ENCODE measurements around the gene NUP188. TPM values are rescaled to one million over a fixed set of nuclear protein-coding genes. Genes with fewer than 3 reads are reported as not detected.
A peak's percentile ranks its signal among the peaks of the same experiment; 100 is the strongest.

NUP188 gene
- total and polyA plus RNA-seq, 2 of the 4 experiments (the other 2 are of a cell fraction) = 53.0 to 59.1 TPM

DNA sequence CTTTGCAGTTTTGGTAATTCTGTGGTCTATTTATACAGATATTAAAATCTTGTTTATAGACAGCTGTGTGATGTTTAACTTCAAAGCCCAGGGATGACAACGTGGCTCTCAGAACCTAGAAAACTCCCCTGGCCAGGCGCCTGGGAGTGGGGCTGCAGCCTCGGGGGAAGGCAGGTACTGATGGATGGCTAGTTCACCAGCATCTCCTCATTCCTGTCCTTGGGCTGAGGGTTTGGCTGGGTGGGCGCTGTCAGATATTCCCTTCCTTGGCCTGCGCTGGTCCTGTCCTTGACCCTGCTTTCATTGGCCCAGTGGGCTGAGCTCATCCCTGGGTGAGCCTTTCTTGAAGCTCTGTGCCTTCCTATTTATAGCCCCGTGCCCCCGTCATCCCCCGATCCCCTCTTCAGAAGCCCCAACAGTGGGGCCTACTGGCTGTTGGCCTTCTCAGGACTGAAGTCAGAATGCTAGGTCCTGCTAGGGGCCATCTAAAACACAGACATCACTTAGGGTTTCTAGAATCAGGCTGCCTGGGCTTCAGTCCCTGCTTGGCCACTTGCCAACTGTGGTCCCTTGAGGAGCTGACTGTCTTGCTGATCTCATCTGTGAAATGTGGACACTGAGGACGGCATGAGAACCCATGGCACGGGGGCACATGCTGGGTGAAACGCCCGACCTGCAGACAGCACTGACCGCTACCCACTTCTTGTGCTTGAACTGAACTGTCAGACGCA is 59.7 kb downstream of the NUP188 start:
- ATAC-seq (ENCODE audit: low read depth) = peak; percentile 7
- intact Hi-C loops (cut with micrococcal nuclease) = loop anchor here (2.0 kb wide), 1 partner anchor 604 kb away; no protein-coding TSS in a partner anchor
- no peak overlapping the region for H2AK9ac ChIP-seq (replicated peaks; ENCODE audit: low read depth, low read length, poor library complexity)
- no peak overlapping the region for H2BK20ac ChIP-seq (ENCODE audit: low read depth, low read length)
- no peak overlapping the region for H3K56ac ChIP-seq (ENCODE audit: extremely low read depth, insufficient read depth, low read length)
- H2BK5ac ChIP-seq (ENCODE audit: low read depth, low read length, poor library complexity, severe bottlenecking) = no peak overlapping the region
- no peak overlapping the region for H3K14ac ChIP-seq (replicated peaks; ENCODE audit: low read depth, low read length)
- CTCF ChIA-PET = interaction anchor here (0.9 to 1.0 kb wide), 3 partner anchors 10 to 23 kb away, joined by 3 to 4 read pairs (median 3); no protein-coding TSS in a partner anchor
- H3K18ac ChIP-seq (ENCODE audit: low read depth, low read length) = no peak overlapping the region
- no peak overlapping the region for H4K91ac ChIP-seq (ENCODE audit: insufficient read depth, low read depth, low read length)
- H3K4me1 ChIP-seq (ENCODE audit: control insufficient read depth, insufficient read depth, low read length) = no peaks in the 10 kb centered on the region
- H2AFZ ChIP-seq (replicated peaks; ENCODE audit: low read length, poor library complexity) = no peak overlapping the region
- H4K20me1 ChIP-seq (ENCODE audit: insufficient read depth, low read length) = peaks cover 7% of the 10 kb centered on the region
- DNase-seq = no peak
- no peak overlapping the region for H3K23ac ChIP-seq (ENCODE audit: low read depth, low read length)
- in situ Hi-C loops (cut with MboI; ENCODE audit: low sequenced_read_pairs) = no loop called here
- POLR2A ChIA-PET (ENCODE audit: unreplicated experiment) = no interaction called here
- H3K79me1 ChIP-seq (ENCODE audit: low read depth in 1 of 2, low read length in 2 of 2) = no peaks in the 10 kb centered on the region
- no peak overlapping the region for H2BK120ac ChIP-seq (ENCODE audit: low read depth, low read length)
- no peak overlapping the region for H2BK15ac ChIP-seq (ENCODE audit: low read depth, low read length)
- peaks cover 47% of the 10 kb centered on the region for H3K36me3 ChIP-seq (ENCODE audit: control insufficient read depth, insufficient read depth, low read length)
- no peak overlapping the region for H4K8ac ChIP-seq (ENCODE audit: low read depth in 2 of 2, low read length in 2 of 2)
- no peaks in the 10 kb centered on the region for H3K9me3 ChIP-seq (ENCODE audit: control insufficient read depth, insufficient read depth, low read length)
- no peaks in the 10 kb centered on the region for H3K27me3 ChIP-seq (ENCODE audit: control insufficient read depth, insufficient read depth, low read length)
- no peak overlapping the region for H4K5ac ChIP-seq (ENCODE audit: low read depth, low read length)
- 97% methylated on average over 7 of the region's 14 CpGs; no CpG with 5 or more reads in 1 of the 2 experiments for WGBS, 2 experiments (ENCODE audit: extremely low coverage in 2 of 2, insufficient read length in 1 of 2)
- H3K27ac ChIP-seq (ENCODE audit: insufficient read depth, low read length) = no peak overlapping the region
- H3K4me3 ChIP-seq (ENCODE audit: insufficient read depth, low read depth, low read length) = no peak overlapping the region
- H2AK5ac ChIP-seq (ENCODE audit: low read depth, low read length) = no peak overlapping the region
- H3K9me1 ChIP-seq (ENCODE audit: insufficient read depth, low read length) = no peaks in the 10 kb centered on the region
- no TSS peak for BruUV-seq (replicated peaks)
- TF ChIP-seq SMC3 (IDR thresholded peaks at IDR 0.05; ENCODE audit: low read depth, low read length) = no peak
- TF ChIP-seq, protein P1, sequence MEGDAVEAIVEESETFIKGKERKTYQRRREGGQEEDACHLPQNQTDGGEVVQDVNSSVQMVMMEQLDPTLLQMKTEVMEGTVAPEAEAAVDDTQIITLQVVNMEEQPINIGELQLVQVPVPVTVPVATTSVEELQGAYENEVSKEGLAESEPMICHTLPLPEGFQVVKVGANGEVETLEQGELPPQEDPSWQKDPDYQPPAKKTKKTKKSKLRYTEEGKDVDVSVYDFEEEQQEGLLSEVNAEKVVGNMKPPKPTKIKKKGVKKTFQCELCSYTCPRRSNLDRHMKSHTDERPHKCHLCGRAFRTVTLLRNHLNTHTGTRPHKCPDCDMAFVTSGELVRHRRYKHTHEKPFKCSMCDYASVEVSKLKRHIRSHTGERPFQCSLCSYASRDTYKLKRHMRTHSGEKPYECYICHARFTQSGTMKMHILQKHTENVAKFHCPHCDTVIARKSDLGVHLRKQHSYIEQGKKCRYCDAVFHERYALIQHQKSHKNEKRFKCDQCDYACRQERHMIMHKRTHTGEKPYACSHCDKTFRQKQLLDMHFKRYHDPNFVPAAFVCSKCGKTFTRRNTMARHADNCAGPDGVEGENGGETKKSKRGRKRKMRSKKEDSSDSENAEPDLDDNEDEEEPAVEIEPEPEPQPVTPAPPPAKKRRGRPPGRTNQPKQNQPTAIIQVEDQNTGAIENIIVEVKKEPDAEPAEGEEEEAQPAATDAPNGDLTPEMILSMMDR (conservative IDR thresholded peaks at IDR 0.05; ENCODE audit: low read depth, low read length) = no peak
- TF ChIP-seq, protein P2, sequence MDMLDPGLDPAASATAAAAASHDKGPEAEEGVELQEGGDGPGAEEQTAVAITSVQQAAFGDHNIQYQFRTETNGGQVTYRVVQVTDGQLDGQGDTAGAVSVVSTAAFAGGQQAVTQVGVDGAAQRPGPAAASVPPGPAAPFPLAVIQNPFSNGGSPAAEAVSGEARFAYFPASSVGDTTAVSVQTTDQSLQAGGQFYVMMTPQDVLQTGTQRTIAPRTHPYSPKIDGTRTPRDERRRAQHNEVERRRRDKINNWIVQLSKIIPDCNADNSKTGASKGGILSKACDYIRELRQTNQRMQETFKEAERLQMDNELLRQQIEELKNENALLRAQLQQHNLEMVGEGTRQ (IDR thresholded peaks at IDR 0.05; ENCODE audit: low read depth, low read length) = no peak
- no peak for TF ChIP-seq RAD21 (IDR thresholded peaks at IDR 0.05; ENCODE audit: low read length)
- no peak for TF ChIP-seq CEBPB (IDR thresholded peaks at IDR 0.05; ENCODE audit: low read depth, low read length)
- no peak for TF ChIP-seq NFE2L2 (IDR thresholded peaks at IDR 0.05; ENCODE audit: low read depth, low read length)
- TF ChIP-seq MAFK (IDR thresholded peaks at IDR 0.05; ENCODE audit: low read depth, low read length) = no peak
- TF ChIP-seq RCOR1 (IDR thresholded peaks at IDR 0.05; ENCODE audit: insufficient replicate concordance, low read length) = no peak
- dilution Hi-C loops (cut with HindIII; ENCODE audit: low sequenced_read_pairs, unreplicated experiment) = no loop called here
- H3K4ac ChIP-seq (ENCODE audit: low read depth, low read length) = no peak overlapping the region
- H3K4me2 ChIP-seq (ENCODE audit: low read depth, low read length) = no peak overlapping the region
- no peak overlapping the region for H3K9ac ChIP-seq (ENCODE audit: low read depth, low read length)
